22Rv1 (cell line): ENCODE results near the gene LMAN2.

Experiments
- ZFX ChIP-seq: fragments of 450-650 bp; IDR thresholded peaks from 2 replicates; pipeline ENCODE4 v1.6.1; 2017; ENCODE audit warnings: antibody characterized with exemption, borderline replicate concordance
- TF ChIP-seq, protein P1 (sequence below): fragments of 450-650 bp; IDR thresholded peaks from 2 replicates; pipeline ENCODE4 v1.5.1; 2017; ENCODE audit warnings: mild to moderate bottlenecking

- TF ChIP-seq, protein P1, sequence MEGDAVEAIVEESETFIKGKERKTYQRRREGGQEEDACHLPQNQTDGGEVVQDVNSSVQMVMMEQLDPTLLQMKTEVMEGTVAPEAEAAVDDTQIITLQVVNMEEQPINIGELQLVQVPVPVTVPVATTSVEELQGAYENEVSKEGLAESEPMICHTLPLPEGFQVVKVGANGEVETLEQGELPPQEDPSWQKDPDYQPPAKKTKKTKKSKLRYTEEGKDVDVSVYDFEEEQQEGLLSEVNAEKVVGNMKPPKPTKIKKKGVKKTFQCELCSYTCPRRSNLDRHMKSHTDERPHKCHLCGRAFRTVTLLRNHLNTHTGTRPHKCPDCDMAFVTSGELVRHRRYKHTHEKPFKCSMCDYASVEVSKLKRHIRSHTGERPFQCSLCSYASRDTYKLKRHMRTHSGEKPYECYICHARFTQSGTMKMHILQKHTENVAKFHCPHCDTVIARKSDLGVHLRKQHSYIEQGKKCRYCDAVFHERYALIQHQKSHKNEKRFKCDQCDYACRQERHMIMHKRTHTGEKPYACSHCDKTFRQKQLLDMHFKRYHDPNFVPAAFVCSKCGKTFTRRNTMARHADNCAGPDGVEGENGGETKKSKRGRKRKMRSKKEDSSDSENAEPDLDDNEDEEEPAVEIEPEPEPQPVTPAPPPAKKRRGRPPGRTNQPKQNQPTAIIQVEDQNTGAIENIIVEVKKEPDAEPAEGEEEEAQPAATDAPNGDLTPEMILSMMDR, result no peak
- TF ChIP-seq ZFX, result no peak
These were observed 22.7 kb upstream of the LMAN2 start for GRCh38 chr5:177374211-177374610.
